AG04450 (cell line): ENCODE data around the gene TMEM242. TPM values are rescaled to one million over a fixed set of nuclear protein-coding genes. Genes with fewer than 3 reads are reported as not detected.

ENCODE experiments used
- CTCF ChIA-PET: fragments of 300-600, 350-600 bp; formaldehyde crosslinking; extraction: SDS; loops from one replicate; lab custom pipeline; 2022; ENCODE audit warnings: antibody characterized with exemption, inconsistent platforms; lab: Charles Lee
- POLR2A ChIA-PET: fragments of 350-600 bp; formaldehyde crosslinking; extraction: SDS; loops from one replicate; lab custom pipeline; 2021; ENCODE audit warnings: antibody characterized with exemption, inconsistent platforms; lab: Yijun Ruan, JAX
- DNase-seq: peaks from one replicate; pipeline ENCODE4 v3.0.0-alpha.2; 2011; ENCODE audit warnings: low read depth, low spot score
- H3K27ac ChIP-seq: one replicate; pipeline ENCODE4 v1.5.1; 2012; ENCODE audit warnings: low read depth, low read length, control low read depth
- H3K27me3 ChIP-seq: one replicate; pipeline ENCODE4 v1.6.0; 2012; ENCODE audit warnings: low read length; ENCODE audit not compliant: control insufficient read depth, insufficient read depth
- H3K4me3 ChIP-seq: 2 replicates; pipeline ENCODE4 v1.5.1; 2011; ENCODE audit warnings: mild to moderate bottlenecking, low read depth, low read length, control low read depth
- H3K9me3 ChIP-seq: 2 replicates; pipeline ENCODE4 v1.5.1; 2012; ENCODE audit warnings: low read length; ENCODE audit not compliant: control insufficient read depth, insufficient read depth
- CTCF ChIP-seq: IDR thresholded peaks from 2 replicates; pipeline ENCODE4 v1.5.1; 2011; ENCODE audit warnings: low read depth, low read length, control low read depth, inconsistent platforms
- polyA plus RNA-seq: library from polyadenylated mRNA; depleted of rRNA; stranded (reverse); fragments of >200 nt; gene quantifications from 2 replicates; pipeline ENCODE4 v1.2.3, GENCODE V29; 2011

Gene TMEM242
- polyA plus RNA-seq, 1 experiment = 8.6 TPM

GRCh38 chr6:157288575-157288974, 34.7 kb downstream of the TMEM242 start:
- Histone ChIP-seq H3K27ac (no peak overlapping the region), H3K27me3 (no peaks in the 10 kb centered on the region), H3K4me3 (no peak overlapping the region), H3K9me3 (no peaks in the 10 kb centered on the region)
- no peak for DNase-seq
- ChIA-PET POLR2A (no interaction called here), CTCF (interaction anchor here (1.3 kb wide), 1 partner anchor 14 kb away, joined by 10 read pairs; no protein-coding TSS in a partner anchor)
- no peak for TF ChIP-seq CTCF

GRCh38 chr6:157287923-157288322, 35.4 kb downstream of the TMEM242 start:
- no peak overlapping the region for H3K4me3 ChIP-seq
- TF ChIP-seq CTCF = no peak
- ChIA-PET POLR2A (no interaction called here), CTCF (interaction anchor here (1.3 kb wide), 1 partner anchor 14 kb away, joined by 10 read pairs; no protein-coding TSS in a partner anchor)
- no peaks in the 10 kb centered on the region for H3K27me3 ChIP-seq
- no peak overlapping the region for H3K27ac ChIP-seq
- H3K9me3 ChIP-seq = no peaks in the 10 kb centered on the region
- DNase-seq = no peak

GRCh38 chr6:157287247-157287850, 36.0 kb downstream of the TMEM242 start:
- Histone ChIP-seq H3K27me3 (no peaks in the 10 kb centered on the region), H3K9me3 (no peaks in the 10 kb centered on the region), H3K4me3 (no peak overlapping the region), H3K27ac (no peak overlapping the region)
- ChIA-PET POLR2A (no interaction called here), CTCF (no interaction called here)
- TF ChIP-seq CTCF = no peak
- DNase-seq = no peak

GRCh38 chr6:157285422-157285779, 37.9 kb downstream of the TMEM242 start:
- no peak for TF ChIP-seq CTCF
- ChIA-PET CTCF (interaction anchor here (1.1 kb wide), 1 partner anchor 11 kb away, joined by 6 read pairs; no protein-coding TSS in a partner anchor), POLR2A (interaction anchor here (0.7 kb wide), 1 partner anchor 9 kb away, joined by 3 read pairs; no protein-coding TSS in a partner anchor)
- no peaks in the 10 kb centered on the region; the same call in 1 of the 2 replicates for H3K9me3 ChIP-seq
- no peak overlapping the region for H3K27ac ChIP-seq
- no peak for DNase-seq
- no peaks in the 10 kb centered on the region for H3K27me3 ChIP-seq
- no peak overlapping the region for H3K4me3 ChIP-seq

GRCh38 chr6:157284738-157285421, 38.4 kb downstream of the TMEM242 start:
- CTCF ChIA-PET = interaction anchor here (1.4 kb wide), 1 partner anchor 10 kb away, joined by 4 read pairs; no protein-coding TSS in a partner anchor
- no peaks in the 10 kb centered on the region for H3K27me3 ChIP-seq
- no peak overlapping the region for H3K4me3 ChIP-seq
- no peak for TF ChIP-seq CTCF
- POLR2A ChIA-PET = no interaction called here
- no peak overlapping the region for H3K27ac ChIP-seq
- H3K9me3 ChIP-seq = no peaks in the 10 kb centered on the region; the same call in 1 of the 2 replicates
- DNase-seq = no peak
